Measurements from ENCODE around the gene PACSIN1.

The PACSIN1 gene

GRCh38 chr6:34438705-34439104 is 27.2 kb upstream of the PACSIN1 start:
- DNase-seq, result no peak
- Histone ChIP-seq H3K4me3 (ENCODE audit: low read depth, low read length) (no peak overlapping the region), H3K36me3 (no peaks in the 10 kb centered on the region), H3K27me3 (ENCODE audit: insufficient read depth, low read depth, severe bottlenecking) (no peaks in the 10 kb centered on the region), H3K9me3 (ENCODE audit: severe bottlenecking) (peaks cover 23% of the 10 kb centered on the region), H3K27ac (no peak overlapping the region)
- TF ChIP-seq CTCF (IDR thresholded peaks at IDR 0.05; ENCODE audit: low read depth, low read length), result no peak

- Histone ChIP-seq H3K36me3 (no peaks in the 10 kb centered on the region), H3K4me3 (ENCODE audit: low read depth, low read length) (no peak overlapping the region), H3K9me3 (ENCODE audit: severe bottlenecking) (peaks cover 23% of the 10 kb centered on the region), H3K27me3 (ENCODE audit: insufficient read depth, low read depth, severe bottlenecking) (no peaks in the 10 kb centered on the region), H3K27ac (no peak overlapping the region)
- no peak for TF ChIP-seq CTCF (IDR thresholded peaks at IDR 0.05; ENCODE audit: low read depth, low read length)
- DNase-seq, result no peak
Observed at GRCh38 chr6:34439442-34439841, 26.4 kb upstream of the PACSIN1 start.

- no peak overlapping the region for H3K4me3 ChIP-seq (ENCODE audit: low read depth, low read length)
- no peak for DNase-seq
- no peak overlapping the region for H3K27ac ChIP-seq
- TF ChIP-seq CTCF (IDR thresholded peaks at IDR 0.05; ENCODE audit: low read depth, low read length), result no peak
- H3K27me3 ChIP-seq (ENCODE audit: insufficient read depth, low read depth, severe bottlenecking), result no peaks in the 10 kb centered on the region
- H3K9me3 ChIP-seq (ENCODE audit: severe bottlenecking), result peaks cover 20% of the 10 kb centered on the region
- H3K36me3 ChIP-seq, result no peaks in the 10 kb centered on the region
Observed at GRCh38 chr6:34441526-34441925, 24.4 kb upstream of the PACSIN1 start.

- no peaks in the 10 kb centered on the region for H3K36me3 ChIP-seq
- no peak overlapping the region for H3K27ac ChIP-seq
- no peak overlapping the region for H3K4me3 ChIP-seq (ENCODE audit: low read depth, low read length)
- TF ChIP-seq CTCF (IDR thresholded peaks at IDR 0.05; ENCODE audit: low read depth, low read length), result no peak
- H3K27me3 ChIP-seq (ENCODE audit: insufficient read depth, low read depth, severe bottlenecking), result no peaks in the 10 kb centered on the region
- no peak for DNase-seq
- no peaks in the 10 kb centered on the region for H3K9me3 ChIP-seq (ENCODE audit: severe bottlenecking)
Observed at GRCh38 chr6:34445313-34445860, 20.5 kb upstream of the PACSIN1 start.

- Histone ChIP-seq H3K36me3 (no peaks in the 10 kb centered on the region), H3K27ac (no peak overlapping the region), H3K4me3 (ENCODE audit: low read depth, low read length) (no peak overlapping the region), H3K9me3 (ENCODE audit: severe bottlenecking) (peaks cover 10% of the 10 kb centered on the region), H3K27me3 (ENCODE audit: insufficient read depth, low read depth, severe bottlenecking) (no peaks in the 10 kb centered on the region)
- TF ChIP-seq CTCF (IDR thresholded peaks at IDR 0.05; ENCODE audit: low read depth, low read length), result no peak
- no peak for DNase-seq
Observed at GRCh38 chr6:34447386-34447785, 18.5 kb upstream of the PACSIN1 start.

GRCh38 chr6:34447910-34448309 is 18.0 kb upstream of the PACSIN1 start:
- Histone ChIP-seq H3K27me3 (ENCODE audit: insufficient read depth, low read depth, severe bottlenecking) (no peaks in the 10 kb centered on the region), H3K9me3 (ENCODE audit: severe bottlenecking) (peaks cover 10% of the 10 kb centered on the region), H3K36me3 (no peaks in the 10 kb centered on the region), H3K27ac (no peak overlapping the region), H3K4me3 (ENCODE audit: low read depth, low read length) (no peak overlapping the region)
- no peak for DNase-seq
- no peak for TF ChIP-seq CTCF (IDR thresholded peaks at IDR 0.05; ENCODE audit: low read depth, low read length)
